ENCODE measurements around the gene GRIA3. TPM values are rescaled to one million over a fixed set of nuclear protein-coding genes. Genes with fewer than 3 reads are reported as not detected.
"Not testable (repeated sequence)": the region's sequence is repeated elsewhere in the genome, so short reads cannot be mapped to it uniquely, and the experiment has no call there.

GRIA3 gene
- total RNA-seq, 1 donor from 2014 or later = 18.6 TPM

DNA sequence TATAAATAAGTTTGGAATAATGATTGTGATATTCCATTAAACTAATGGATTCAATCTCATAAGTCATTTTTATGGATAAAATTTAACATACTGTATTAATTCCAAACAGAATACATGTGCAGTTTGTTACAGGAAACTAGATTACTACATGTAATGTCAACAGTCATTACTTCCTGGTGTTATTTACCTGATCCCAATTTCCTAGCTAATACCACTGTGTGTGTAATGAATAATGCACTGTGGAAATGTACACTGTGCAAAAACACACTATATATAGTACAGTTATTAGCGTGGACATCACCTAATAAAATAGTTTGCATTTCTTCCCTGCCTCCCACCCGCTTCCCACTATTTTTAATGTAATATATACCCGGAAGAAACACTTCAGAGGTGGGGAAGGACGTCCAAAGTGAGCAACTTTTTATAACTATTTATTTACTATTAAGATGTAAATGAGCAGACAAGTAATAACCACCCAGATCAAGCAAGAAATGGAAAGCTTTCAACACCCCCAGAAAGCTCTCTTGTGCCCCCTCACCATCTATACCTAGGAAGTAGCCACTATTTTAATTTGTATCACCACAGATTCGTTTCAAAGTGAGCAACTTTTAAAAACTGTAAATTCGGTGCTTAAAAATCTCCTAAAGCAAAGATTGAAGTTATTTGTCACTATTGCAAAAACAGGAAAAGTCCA is 329.7 kb downstream of the GRIA3 start:
- Mint-ChIP-seq H3K36me3 (ENCODE audit: low read depth, unreplicated experiment) (no peaks in the 10 kb centered on the region), H3K4me1 (ENCODE audit: low read depth, unreplicated experiment) (no peaks in the 10 kb centered on the region), H3K27ac (ENCODE audit: unreplicated experiment) (no peak overlapping the region), H3K9me3 (ENCODE audit: unreplicated experiment) (peaks cover 15% of the 10 kb centered on the region), H3K27me3 (ENCODE audit: low read depth, unreplicated experiment) (no peaks in the 10 kb centered on the region), H3K4me3 (ENCODE audit: unreplicated experiment) (no peak overlapping the region)
- Histone ChIP-seq H3K9me3 (ENCODE audit: insufficient read depth, low read depth, low read length) (no peaks in the 10 kb centered on the region), H3K27ac (ENCODE audit: low read depth, low read length) (no peak overlapping the region), H2AFZ (ENCODE audit: low read depth, low read length) (no peak overlapping the region), H3K4me1 (ENCODE audit: insufficient read depth, low read length) (no peaks in the 10 kb centered on the region), H3K36me3 (ENCODE audit: insufficient read depth, low read length) (no peaks in the 10 kb centered on the region), H3K27me3 (ENCODE audit: insufficient read depth, low read length) (no peaks in the 10 kb centered on the region), H3K79me2 (ENCODE audit: insufficient read depth, low read length) (no peaks in the 10 kb centered on the region), H4K20me1 (ENCODE audit: insufficient read depth, low read length) (no peaks in the 10 kb centered on the region), H3K4me2 (ENCODE audit: low read length) (no peak overlapping the region), H3K9ac (ENCODE audit: low read length) (no peak overlapping the region), H3K4me3 (ENCODE audit: insufficient read depth, low read depth, low read length) (no peak overlapping the region)
- TF ChIP-seq CTCF (IDR thresholded peaks at IDR 0.05; ENCODE audit: insufficient read depth, low read depth, low read length) (no peak), EZH2 (IDR thresholded peaks at IDR 0.05; ENCODE audit: insufficient read depth, low read length) (no peak)
- peak; percentile 63 for FAIRE-seq
- no peak for DNase-seq (ENCODE audit: low read depth)

- not testable (repeated sequence) for H3K27me3 ChIP-seq (ENCODE audit: insufficient read depth, low read length); H3K4me3 Mint-ChIP-seq (ENCODE audit: unreplicated experiment); H3K36me3 ChIP-seq (ENCODE audit: insufficient read depth, low read length); H3K4me1 Mint-ChIP-seq (ENCODE audit: low read depth, unreplicated experiment); H3K36me3 Mint-ChIP-seq (ENCODE audit: low read depth, unreplicated experiment); H3K27ac Mint-ChIP-seq (ENCODE audit: unreplicated experiment); DNase-seq (ENCODE audit: low read depth); H3K4me1 ChIP-seq (ENCODE audit: insufficient read depth, low read length); H3K9ac ChIP-seq (ENCODE audit: low read length); H4K20me1 ChIP-seq (ENCODE audit: insufficient read depth, low read length); FAIRE-seq; H3K27ac ChIP-seq (ENCODE audit: low read depth, low read length); H3K9me3 ChIP-seq (ENCODE audit: insufficient read depth, low read depth, low read length); H3K4me3 ChIP-seq (ENCODE audit: insufficient read depth, low read depth, low read length); H3K27me3 Mint-ChIP-seq (ENCODE audit: low read depth, unreplicated experiment); H2AFZ ChIP-seq (ENCODE audit: low read depth, low read length); H3K4me2 ChIP-seq (ENCODE audit: low read length); H3K79me2 ChIP-seq (ENCODE audit: insufficient read depth, low read length)
- peaks cover 15% of the 10 kb centered on the region for H3K9me3 Mint-ChIP-seq (ENCODE audit: unreplicated experiment)
Measured at GRCh38 chrX:123514279-123514640, 330.2 kb downstream of the GRIA3 start.

DNA sequence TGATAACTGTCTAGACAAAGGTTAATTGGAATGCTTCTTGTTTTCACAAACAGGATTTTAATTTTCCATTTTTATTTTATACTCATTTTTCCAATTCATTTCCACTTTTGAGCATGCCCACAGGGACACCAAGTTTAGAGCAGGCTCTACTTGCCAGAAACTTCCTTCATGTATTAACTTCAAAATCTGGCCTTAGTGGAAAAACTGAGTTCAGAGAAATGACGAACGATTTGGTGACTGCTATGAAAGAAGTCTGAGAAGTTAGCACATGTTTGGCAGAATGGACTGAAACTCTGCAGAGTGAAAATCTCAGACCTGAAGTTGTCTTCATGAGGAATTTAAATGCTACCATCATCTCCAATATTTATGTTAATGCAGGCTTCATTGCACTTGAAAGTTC is 334.7 kb downstream of the GRIA3 start:
- H3K9ac ChIP-seq (ENCODE audit: low read length) = no peak overlapping the region
- H3K4me3 Mint-ChIP-seq (ENCODE audit: unreplicated experiment) = no peak overlapping the region
- H4K20me1 ChIP-seq (ENCODE audit: insufficient read depth, low read length) = no peaks in the 10 kb centered on the region
- no peak overlapping the region for H3K4me3 ChIP-seq (ENCODE audit: insufficient read depth, low read depth, low read length)
- FAIRE-seq (peak; percentile 52), DNase-seq (ENCODE audit: low read depth) (no peak)
- TF ChIP-seq CTCF (IDR thresholded peaks at IDR 0.05; ENCODE audit: insufficient read depth, low read depth, low read length) (no peak), EZH2 (IDR thresholded peaks at IDR 0.05; ENCODE audit: insufficient read depth, low read length) (no peak)
- H3K9me3 ChIP-seq (ENCODE audit: insufficient read depth, low read depth, low read length) = no peaks in the 10 kb centered on the region
- no peaks in the 10 kb centered on the region for H3K4me1 Mint-ChIP-seq (ENCODE audit: low read depth, unreplicated experiment)
- H3K36me3 ChIP-seq (ENCODE audit: insufficient read depth, low read length) = no peaks in the 10 kb centered on the region
- no peaks in the 10 kb centered on the region for H3K79me2 ChIP-seq (ENCODE audit: insufficient read depth, low read length)
- no peak overlapping the region for H2AFZ ChIP-seq (ENCODE audit: low read depth, low read length)
- H3K27ac ChIP-seq (ENCODE audit: low read depth, low read length) = no peak overlapping the region
- H3K36me3 Mint-ChIP-seq (ENCODE audit: low read depth, unreplicated experiment) = no peaks in the 10 kb centered on the region
- H3K27me3 Mint-ChIP-seq (ENCODE audit: low read depth, unreplicated experiment) = no peaks in the 10 kb centered on the region
- no peaks in the 10 kb centered on the region for H3K4me1 ChIP-seq (ENCODE audit: insufficient read depth, low read length)
- H3K9me3 Mint-ChIP-seq (ENCODE audit: unreplicated experiment) = peaks cover 15% of the 10 kb centered on the region
- H3K4me2 ChIP-seq (ENCODE audit: low read length) = no peak overlapping the region
- no peak overlapping the region for H3K27ac Mint-ChIP-seq (ENCODE audit: unreplicated experiment)
- H3K27me3 ChIP-seq (ENCODE audit: insufficient read depth, low read length) = no peaks in the 10 kb centered on the region
